ENCODE measurements around the gene TRIM39. TPM values are rescaled to one million over a fixed set of nuclear protein-coding genes. Genes with fewer than 3 reads are reported as not detected.
"Not testable (repeated sequence)": the region's sequence is repeated elsewhere in the genome, so short reads cannot be mapped to it uniquely, and the experiment has no call there.

The TRIM39 gene
- 10 to 100 TPM in 1 of 2 donors, 1 to 10 TPM in 1; 7.5 to 15.8 TPM for total RNA-seq

DNA sequence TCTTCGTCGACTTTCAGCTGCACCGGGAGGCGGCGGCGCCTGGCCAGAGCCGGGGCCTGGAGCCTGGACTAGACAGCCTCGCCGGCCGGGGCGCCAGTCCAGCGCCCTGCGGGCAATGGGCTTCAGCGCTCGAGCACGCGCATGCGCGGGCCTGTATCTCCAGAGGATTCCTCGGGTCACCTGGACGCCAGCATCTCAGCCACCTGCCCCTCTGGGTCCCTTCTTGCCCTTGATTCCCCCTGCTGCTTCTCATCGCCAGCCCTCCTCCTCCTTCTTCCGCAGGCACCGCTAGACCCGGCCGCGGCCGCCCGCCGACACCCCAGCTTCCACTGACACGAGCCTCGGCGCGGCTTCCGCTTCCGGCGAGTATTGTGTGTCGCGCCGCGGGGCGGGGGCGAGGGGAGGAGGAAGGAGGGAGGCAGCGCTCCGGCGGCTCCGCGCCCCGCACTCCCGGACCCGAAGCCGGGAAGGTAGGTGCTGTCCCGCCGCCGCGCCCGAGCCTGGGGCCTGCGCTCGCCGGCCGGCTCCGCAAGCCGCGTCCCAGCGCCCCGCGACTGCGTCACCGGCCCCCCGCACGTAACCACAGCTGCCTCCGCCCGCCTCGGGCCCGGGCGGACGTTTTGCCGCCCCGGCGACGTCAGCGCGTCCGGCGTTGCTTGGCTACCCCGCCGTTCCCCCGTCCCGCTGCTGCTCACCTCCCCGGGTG lies at the start of gene TRIM39:
TRIM39 (plus strand) TSS at position 402 of the 706 bp plus-strand sequence. CDS start 2,391 bp downstream, outside the sequence.
- TF ChIP-seq, protein P1, sequence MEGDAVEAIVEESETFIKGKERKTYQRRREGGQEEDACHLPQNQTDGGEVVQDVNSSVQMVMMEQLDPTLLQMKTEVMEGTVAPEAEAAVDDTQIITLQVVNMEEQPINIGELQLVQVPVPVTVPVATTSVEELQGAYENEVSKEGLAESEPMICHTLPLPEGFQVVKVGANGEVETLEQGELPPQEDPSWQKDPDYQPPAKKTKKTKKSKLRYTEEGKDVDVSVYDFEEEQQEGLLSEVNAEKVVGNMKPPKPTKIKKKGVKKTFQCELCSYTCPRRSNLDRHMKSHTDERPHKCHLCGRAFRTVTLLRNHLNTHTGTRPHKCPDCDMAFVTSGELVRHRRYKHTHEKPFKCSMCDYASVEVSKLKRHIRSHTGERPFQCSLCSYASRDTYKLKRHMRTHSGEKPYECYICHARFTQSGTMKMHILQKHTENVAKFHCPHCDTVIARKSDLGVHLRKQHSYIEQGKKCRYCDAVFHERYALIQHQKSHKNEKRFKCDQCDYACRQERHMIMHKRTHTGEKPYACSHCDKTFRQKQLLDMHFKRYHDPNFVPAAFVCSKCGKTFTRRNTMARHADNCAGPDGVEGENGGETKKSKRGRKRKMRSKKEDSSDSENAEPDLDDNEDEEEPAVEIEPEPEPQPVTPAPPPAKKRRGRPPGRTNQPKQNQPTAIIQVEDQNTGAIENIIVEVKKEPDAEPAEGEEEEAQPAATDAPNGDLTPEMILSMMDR (IDR thresholded peaks at IDR 0.05) = peak in 2 of 7 experiments; percentile 3 to 26
- TF ChIP-seq POLR2A (IDR thresholded peaks at IDR 0.05) = peak; percentile 79 to 89 (median 88)
- WGBS, 2 donors = 1% methylated on average over 17 to 64 of the region's 90 CpGs
- peak; percentile 85 for ATAC-seq

DNA sequence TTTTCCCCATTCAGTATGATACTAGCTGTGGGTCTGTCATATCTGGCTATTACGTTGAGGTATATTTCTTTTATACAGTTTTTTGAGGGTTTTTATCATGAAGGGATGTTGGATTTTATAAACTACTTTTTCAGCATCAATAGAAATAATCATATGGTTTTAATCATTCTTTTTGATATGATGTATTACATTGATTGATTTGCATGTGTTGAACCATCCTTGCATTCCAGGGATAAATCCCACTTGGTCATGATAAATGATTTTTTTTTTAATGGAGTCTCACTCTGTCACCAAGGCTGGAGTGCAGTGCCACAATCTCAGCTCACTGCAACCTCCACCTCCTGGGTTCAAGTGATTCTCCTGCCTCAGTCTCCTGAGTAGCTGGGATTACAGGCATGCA lies 45.7 kb upstream of the TRIM39 start:
- ATAC-seq; H3K27me3 ChIP-seq; H3K36me3 ChIP-seq (replicated peaks in 1 of 2; ENCODE audit: insufficient read depth in 1 of 2, low read depth in 2 of 2); H3K4me3 ChIP-seq; DNase-seq; intact Hi-C loops (cut with DNase I); H3K27ac ChIP-seq; H3K4me1 ChIP-seq: not testable (repeated sequence)
- WGBS, 2 donors = 95 to 96% methylated on average over 1 of the region's 1 CpG
- peaks cover 0 to 53% (median 0%) of the 10 kb centered on the region in 3 donors for H3K9me3 ChIP-seq

More for the DNA sequence above, at the start of gene TRIM39:
- peak; percentile 83 to 87 (median 84) for DNase-seq
- Histone ChIP-seq H3K27me3 (no peaks in the 10 kb centered on the region), H3K9me3 (no peaks in the 10 kb centered on the region), H3K27ac (peak within 1 kb of the TSS; percentile 90 to 99 (median 93)), H3K4me3 (peak within 1 kb of the TSS; percentile 57 to 72), H3K4me1 (peaks cover 34% of the 10 kb centered on the region), H3K36me3 (replicated peaks in 1 of 2; ENCODE audit: insufficient read depth in 1 of 2, low read depth in 2 of 2) (peaks cover 0 to 5% of the 10 kb centered on the region in 2 donors)
- intact Hi-C loops (cut with DNase I) = no loop called here

DNA sequence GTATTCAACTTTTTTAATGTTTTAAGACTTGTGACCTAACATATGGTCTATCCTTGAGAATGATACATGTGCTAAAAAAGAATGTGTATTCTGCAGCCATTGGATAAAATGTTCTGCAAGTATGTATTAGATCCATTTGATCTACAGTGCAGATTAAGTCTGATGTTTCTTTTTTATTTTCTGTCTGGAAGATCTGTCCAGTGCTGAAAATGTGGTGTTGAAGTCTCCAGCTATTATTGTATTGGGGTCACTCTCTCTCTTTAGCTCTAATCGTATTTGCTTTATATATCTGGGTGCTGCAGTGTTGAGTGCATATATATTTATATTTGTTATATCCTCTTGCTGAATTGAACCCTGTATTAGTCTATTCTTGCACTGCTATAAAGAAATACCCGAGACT lies 44.2 kb upstream of the TRIM39 start:
- no peak overlapping the region for H3K27ac ChIP-seq
- H3K27me3 ChIP-seq = no peaks in the 10 kb centered on the region
- no peaks in the 10 kb centered on the region for H3K36me3 ChIP-seq (replicated peaks in 1 of 2; ENCODE audit: insufficient read depth in 1 of 2, low read depth in 2 of 2)
- 88 to 95% methylated on average over 2 of the region's 2 CpGs for WGBS, 2 donors
- ATAC-seq (no peak), DNase-seq (no peak)
- H3K4me1 ChIP-seq = no peaks in the 10 kb centered on the region
- peaks cover 0 to 62% (median 0%) of the 10 kb centered on the region in 3 donors for H3K9me3 ChIP-seq
- TF ChIP-seq, protein P1 (IDR thresholded peaks at IDR 0.05) = no peak
- TF ChIP-seq POLR2A (IDR thresholded peaks at IDR 0.05) = no peak
- intact Hi-C loops (cut with DNase I) = no loop called here
- no peak overlapping the region for H3K4me3 ChIP-seq

DNA sequence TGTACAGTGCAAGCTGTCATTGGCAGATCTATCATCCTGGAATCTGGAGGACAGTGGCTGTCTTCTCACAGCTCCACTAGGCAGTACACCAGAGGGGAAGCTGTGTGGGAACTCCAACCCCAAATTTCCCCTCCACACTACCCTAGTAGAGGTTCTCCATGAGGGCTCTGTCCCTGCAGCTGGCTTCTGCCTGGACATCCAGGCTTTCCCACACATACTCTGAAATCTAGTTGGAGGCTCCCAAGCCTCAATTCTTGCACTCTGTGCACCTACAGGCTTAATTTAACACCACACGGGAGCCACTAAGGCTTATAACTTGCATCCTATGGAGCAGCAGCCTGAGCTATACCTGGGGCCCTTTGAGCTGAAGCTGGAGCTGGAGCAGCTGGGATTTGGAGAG lies 43.0 kb upstream of the TRIM39 start:
- no peak overlapping the region for H3K27ac ChIP-seq
- WGBS, 2 donors = 78 to 91% methylated on average over 1 of the region's 1 CpG
- H3K9me3 ChIP-seq = peaks cover 0 to 68% (median 0%) of the 10 kb centered on the region in 3 donors
- no peaks in the 10 kb centered on the region for H3K27me3 ChIP-seq
- no peaks in the 10 kb centered on the region for H3K4me1 ChIP-seq
- ATAC-seq (no peak), DNase-seq (no peak)
- no peak for TF ChIP-seq POLR2A (IDR thresholded peaks at IDR 0.05)
- TF ChIP-seq, protein P1 (IDR thresholded peaks at IDR 0.05) = no peak
- H3K4me3 ChIP-seq = no peak overlapping the region
- peaks cover 0 to under 1% of the 10 kb centered on the region in 2 donors for H3K36me3 ChIP-seq (replicated peaks in 1 of 2; ENCODE audit: insufficient read depth in 1 of 2, low read depth in 2 of 2)
- intact Hi-C loops (cut with DNase I) = no loop called here

DNA sequence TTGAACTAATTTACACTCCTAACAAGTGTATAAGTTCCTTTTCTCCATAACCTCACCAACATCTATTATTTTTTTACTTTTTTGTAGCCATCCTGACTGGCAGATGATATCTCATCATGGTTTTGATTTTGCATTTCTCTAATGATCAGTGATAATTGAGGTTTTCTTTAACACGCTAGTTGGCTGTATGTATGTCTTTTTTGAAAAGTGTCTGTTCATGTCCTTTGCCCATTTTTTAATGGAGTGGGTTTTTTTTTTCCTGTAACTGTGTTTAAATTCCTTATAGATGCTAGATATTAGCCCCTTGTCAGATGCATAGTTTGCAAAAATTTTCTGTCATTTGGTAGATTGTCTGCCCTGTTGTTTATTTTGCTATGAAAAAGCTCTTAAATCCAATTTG lies 39.6 kb upstream of the TRIM39 start:
- 0 to 100% methylated on average over 1 of the region's 1 CpG for WGBS, 2 donors
- Histone ChIP-seq H3K27ac (no peak overlapping the region), H3K27me3 (no peaks in the 10 kb centered on the region), H3K9me3 (peaks cover 0 to 46% (median 0%) of the 10 kb centered on the region in 3 donors), H3K4me1 (no peaks in the 10 kb centered on the region), H3K4me3 (no peak overlapping the region), H3K36me3 (replicated peaks in 1 of 2; ENCODE audit: insufficient read depth in 1 of 2, low read depth in 2 of 2) (peaks cover 0 to 10% of the 10 kb centered on the region in 2 donors)
- no peak for TF ChIP-seq POLR2A (IDR thresholded peaks at IDR 0.05)
- TF ChIP-seq, protein P1 (IDR thresholded peaks at IDR 0.05) = no peak
- ATAC-seq = no peak
- no peak for DNase-seq
- intact Hi-C loops (cut with DNase I) = no loop called here

Measured in body of pancreas (tissue), 4 donors.